ENCODE data around the gene MPRIP.
A peak's percentile ranks its signal among the peaks of the same experiment; 100 is the strongest.

MPRIP gene

DNA sequence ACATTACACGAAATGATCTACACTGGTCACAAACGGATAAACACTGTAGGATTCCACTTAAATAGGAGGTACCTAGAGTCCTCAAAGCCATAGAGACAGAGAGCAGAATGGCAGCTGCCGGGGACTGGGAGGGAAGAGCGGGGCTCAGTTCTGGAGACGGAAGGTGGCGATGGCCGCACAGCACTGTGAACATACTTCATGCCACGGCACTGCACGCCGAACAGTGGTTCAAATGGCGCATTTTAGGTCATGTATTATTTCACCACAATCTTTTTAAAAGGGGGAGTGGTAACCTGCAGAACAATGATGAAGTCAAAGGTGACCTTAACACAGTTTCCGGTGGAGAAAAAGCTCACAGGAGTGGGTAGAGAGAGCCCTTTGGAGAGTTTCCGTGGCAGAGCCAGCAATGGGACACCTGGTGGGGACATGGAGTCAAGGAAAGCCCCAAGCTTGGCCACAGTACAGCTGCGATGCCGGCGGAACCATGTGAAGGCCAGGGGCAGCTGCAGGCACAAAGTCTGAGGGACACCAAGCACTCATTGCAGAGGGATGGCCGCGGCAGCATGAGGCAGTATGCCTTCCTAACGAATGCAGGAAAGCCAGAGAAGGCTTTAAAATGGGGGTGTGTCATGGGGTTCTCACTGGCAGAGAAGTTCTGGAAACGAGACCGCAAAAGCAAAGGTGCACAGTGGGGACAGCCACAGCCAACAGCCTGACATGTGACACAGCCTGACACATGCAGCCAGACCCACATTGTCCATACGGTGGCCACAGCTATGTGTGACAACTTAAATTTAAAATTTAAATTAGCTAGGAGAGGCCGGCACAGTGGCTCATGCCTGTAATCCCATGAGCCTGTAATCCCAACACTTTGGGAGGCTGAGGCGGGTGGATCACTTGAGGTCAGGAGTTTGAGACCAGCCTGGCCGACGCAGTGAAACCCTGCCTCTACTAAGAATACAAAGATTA lies 187.4 kb downstream of the MPRIP start:
- H3K4me3 ChIP-seq (ENCODE audit: low read length): no peak overlapping the region
- DNase-seq (ENCODE audit: low read depth, low spot score): no peak

DNA sequence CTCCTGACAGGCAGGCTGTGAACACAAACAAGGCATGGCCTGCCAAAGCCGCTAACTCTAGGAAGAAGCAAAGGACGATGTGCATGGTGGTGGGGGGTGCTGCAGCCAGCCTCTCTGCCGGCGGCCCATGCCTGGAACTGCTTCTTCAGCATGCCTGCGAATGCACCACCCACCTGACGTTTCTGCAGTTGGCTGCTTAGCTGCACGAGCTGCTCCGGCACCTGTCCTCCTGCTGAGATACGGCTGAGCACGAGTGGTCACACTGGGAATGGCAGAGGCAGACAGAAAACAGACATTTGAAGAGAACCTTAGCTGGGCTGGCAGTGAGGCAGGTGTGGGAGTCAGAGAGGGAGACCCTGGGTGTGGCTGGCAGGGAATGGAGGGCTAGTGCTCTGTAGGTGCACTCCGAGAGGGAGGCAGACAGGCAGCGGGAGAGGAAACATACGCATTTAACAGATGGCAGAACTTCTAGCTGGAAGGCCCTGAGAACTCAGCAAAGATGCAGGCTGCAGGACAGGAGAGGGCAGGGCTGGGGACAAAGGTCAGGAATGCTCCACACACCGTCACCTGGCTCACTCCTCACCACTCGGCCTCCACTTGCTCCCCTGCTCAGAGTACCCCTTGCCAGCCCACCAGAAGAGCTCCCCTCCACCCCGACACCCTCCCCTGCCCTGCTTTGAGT lies 189.5 kb downstream of the MPRIP start:
- no peak for DNase-seq (ENCODE audit: low read depth, low spot score)
- H3K4me3 ChIP-seq (ENCODE audit: low read length): no peak overlapping the region

DNA sequence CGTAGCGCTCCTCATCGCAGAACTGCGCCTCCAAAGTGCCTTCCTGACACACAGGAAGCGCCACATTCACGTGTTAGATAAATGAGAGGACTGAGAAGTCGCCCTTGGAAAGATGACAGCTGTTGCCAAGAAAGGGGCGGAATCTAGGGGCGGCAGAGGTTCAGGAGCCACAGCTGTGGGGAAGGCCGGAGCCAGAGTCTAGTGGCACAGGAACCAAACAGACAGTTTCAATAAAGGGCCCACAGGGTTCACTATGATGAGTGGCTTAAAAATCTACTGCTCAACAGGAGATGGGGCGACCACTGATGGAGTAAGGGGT lies 190.0 kb downstream of the MPRIP start:
- DNase-seq (ENCODE audit: low read depth, low spot score): no peak
- H3K4me3 ChIP-seq (ENCODE audit: low read length): no peak overlapping the region

DNA sequence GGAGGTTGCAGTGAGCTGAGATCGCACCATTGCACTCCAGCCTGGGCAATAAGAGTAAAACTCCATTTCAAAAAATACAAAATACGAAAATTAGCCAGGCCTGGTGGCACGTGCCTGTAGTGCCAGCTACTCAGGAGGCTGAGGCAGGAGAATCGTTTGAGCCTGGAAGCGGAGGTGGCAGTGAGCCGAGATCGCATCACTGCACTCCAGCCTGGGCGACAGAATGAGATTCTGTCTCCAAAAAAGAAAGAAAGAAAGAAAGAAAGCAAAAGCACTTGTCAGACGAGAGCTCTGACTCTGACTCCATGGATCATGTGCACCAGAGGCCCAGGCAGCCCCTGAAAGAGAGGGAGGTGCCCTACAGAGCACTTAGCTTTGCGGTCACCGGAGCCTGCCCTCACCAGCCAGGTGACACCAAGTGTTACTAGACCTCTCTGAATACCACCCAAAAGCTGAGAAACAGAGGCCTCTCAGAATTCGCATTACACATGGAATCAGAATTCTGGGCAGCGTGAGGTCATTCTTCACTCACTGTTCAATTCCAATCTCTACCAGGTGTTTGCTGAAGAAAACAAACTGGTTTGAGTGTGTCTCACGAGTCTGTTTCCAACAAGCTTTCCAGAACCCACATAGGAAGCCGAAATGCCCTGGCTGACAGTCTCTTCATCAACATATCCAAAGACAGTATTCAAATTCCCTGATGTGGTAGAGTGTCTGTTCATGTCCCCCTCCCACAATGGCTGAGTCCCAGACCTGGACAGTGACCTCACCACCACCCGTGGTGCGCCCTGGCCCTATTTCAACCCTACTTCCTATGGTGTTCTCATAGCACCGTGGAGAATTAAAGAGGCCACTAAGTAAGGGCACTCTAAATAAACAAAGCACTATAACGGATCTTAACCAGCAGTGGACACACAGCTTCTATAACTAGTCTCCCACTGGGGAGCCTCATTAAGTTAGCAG lies 193.2 kb downstream of the MPRIP start:
- DNase-seq (ENCODE audit: low read depth, low spot score): no peak
- peak overlapping the region; percentile 85 for H3K4me3 ChIP-seq (ENCODE audit: low read length)

DNA sequence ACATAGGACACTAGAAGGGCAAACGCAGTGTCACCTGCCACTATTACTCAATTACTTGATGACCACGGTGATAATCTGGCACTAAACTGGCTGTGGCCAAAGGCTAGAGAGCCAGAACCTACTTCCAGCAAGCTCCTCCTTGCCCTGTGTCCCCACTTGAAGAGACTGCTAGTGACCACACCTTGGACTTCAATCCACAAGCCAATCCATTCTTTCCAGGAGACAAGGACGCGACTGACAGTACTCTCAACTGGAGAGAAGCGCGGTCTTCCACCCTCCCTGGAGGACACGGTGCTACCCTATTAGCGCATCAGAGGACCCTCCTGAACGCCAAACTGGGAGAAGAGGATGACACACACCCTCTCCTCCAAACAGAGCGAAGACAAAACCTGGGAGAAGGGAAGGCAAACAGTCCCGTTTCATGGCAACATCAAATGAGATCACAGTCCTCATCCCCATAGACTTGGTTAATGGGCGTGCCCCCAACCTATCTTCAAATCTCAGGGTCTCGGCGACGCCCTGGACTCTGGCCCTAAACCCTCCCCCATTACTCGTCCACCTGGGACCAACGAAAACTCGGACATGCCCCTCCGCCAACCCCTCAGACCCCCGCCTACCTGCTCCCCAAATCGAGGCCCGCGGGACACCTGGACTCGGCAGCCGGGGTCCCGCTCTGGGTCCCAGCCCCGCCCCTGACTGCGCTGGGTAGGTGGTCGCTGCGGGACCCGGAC lies 194.2 kb downstream of the MPRIP start:
- DNase-seq (ENCODE audit: low read depth, low spot score): no peak
- peak overlapping the region; percentile 85 for H3K4me3 ChIP-seq (ENCODE audit: low read length)

DNA sequence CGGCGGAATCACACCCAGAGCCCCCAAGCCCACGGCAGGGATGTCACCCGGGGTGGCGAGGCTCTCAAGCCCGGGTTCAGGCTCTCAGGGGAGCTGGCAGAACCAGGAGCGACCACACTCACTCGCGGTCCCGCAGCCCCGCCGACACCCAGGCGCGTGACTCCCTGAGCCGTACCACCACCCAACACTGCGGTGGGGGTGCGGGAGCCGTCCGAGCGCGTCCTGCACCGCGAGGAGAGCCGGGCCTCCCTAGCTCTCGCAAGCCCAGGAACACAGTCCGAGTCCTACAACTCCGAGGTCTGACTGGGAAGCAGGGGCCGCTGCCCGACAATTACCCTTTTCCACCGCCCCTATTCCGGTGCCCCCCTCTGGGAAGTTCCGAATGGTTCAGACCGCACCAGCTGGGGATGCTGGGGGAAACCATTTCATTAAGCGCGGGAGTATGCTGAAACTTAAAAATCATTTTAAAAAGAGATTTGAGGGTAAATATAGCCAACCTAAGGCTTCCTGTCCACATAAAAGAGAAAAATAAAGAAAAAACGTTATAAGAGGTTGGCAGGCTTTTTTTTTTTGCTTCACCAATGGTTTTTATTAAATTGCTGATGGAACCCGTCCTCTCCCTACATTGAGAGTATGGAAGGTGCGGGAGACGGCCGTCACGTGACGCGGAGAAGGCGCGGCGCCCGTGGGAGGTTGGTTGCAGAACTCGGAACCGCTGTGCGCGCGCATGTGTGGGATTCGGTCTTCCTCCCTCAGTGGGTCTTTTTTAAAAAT lies 195.0 kb downstream of the MPRIP start, which contains the start of gene FLCN:
Gene FLCN (minus strand): TSS at position 143 of the 774 bp plus-strand sequence. CDS start 9,031 bp downstream, outside the sequence.
- peak; percentile 85 for DNase-seq (ENCODE audit: low read depth, low spot score)

DNA sequence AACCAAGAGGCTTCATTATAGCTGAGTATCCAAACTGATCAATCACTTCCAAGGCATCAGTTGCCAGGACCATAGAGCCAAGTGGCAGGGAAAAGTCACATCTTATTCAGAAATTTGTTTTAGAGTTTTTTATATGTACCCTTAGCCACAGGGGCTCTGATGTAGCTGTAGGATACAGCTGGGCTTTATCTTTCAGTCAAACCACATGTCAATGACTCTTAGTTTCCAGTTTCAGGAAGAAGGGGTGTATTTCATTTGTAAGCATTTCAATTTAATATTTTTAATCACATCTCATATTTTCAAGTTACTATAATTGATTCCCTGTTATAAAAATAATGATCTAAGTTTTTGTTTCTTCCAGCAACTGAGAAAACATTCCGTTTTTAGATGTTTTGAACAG lies 197.6 kb downstream of the MPRIP start:
- DNase-seq (ENCODE audit: low read depth, low spot score): peak; percentile 18
- H3K4me3 ChIP-seq (ENCODE audit: low read length): no peak overlapping the region

More for the DNA sequence above, 195.0 kb downstream of the MPRIP start, which contains the start of gene FLCN:
- H3K4me3 ChIP-seq (ENCODE audit: low read length): peak within 1 kb of the TSS; percentile 85

DNA sequence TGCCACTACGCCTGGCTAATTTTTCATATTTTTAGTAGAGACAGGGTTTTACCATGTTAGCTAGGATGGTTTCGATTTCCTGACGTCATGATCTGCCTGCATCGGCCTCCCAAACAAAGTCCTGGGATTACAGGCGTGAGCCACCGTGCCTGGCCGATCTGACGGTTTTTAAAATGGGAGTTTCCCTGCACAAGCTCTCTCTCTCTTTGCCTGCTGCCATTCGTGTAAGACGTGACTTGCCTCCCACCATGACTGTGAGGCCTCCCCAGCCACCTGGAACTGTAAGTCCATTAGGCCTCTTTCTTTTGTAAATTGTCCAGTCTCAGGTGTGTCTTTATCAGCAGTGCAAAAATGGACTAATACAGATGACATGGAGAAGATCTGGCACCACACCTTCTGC lies 199.4 kb downstream of the MPRIP start:
- no peak overlapping the region for H3K4me3 ChIP-seq (ENCODE audit: low read length)
- no peak for DNase-seq (ENCODE audit: low read depth, low spot score)

DNA sequence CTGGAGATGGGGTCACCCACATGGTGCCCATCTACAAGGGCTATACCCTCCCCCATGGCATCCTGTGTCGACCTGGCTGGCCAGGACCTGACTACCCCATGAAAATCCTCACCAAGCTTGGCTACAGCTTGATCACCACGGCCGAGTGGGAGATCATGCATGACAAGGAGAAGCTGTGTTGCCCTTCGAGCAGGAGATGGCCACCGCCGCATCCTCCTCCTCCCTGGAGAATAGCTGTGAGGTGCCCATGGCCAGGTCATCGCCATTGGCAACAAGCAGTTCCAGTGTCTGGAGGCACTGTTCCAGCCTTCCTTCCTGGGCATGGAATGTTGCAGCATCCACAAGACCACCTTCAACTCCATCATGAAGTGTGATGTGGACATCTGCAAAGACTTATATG lies 200.0 kb downstream of the MPRIP start:
- DNase-seq (ENCODE audit: low read depth, low spot score): no peak
- H3K4me3 ChIP-seq (ENCODE audit: low read length): no peak overlapping the region
